Psoas muscle (tissue), 8 donors: ENCODE measurements around the gene COL6A2. TPM values are rescaled to one million over a fixed set of nuclear protein-coding genes. Genes with fewer than 3 reads are reported as not detected.

Source experiments
- ATAC-seq, 4 donors: fragments of 200-7000 bp; cut with Tn5 transposase; one replicate each; pipeline ENCODE4 v1.9.1; 2020; ENCODE audit warnings: moderate library complexity in 3 of 4, mild to moderate bottlenecking in 2 of 4
- DNase-seq, 2 donors: peaks; one replicate each; pipeline ENCODE4 v3.0.0-alpha.2; 2020
- H3K27ac ChIP-seq: fragments of 200-600 bp; one replicate; pipeline ENCODE4 v1.8.0; 2022
- H3K27me3 ChIP-seq, 3 donors: fragments of 200-600 bp in 1 of 3; one replicate each; pipeline versions ENCODE4 v1.6.1 to v1.8.0; 2013 to 2022; ENCODE audit warnings: low read length in 2 of 3, mild to moderate bottlenecking in 2 of 3, moderate library complexity in 1 of 3; ENCODE audit not compliant: insufficient read depth in 3 of 3
- H3K36me3 ChIP-seq, 2 donors: fragments of 200-600 bp in 1 of 2; one replicate each; pipeline versions ENCODE4 v1.6.1 to v1.8.0; 2013 to 2022; ENCODE audit warnings: low read depth in 1 of 2, mild to moderate bottlenecking in 1 of 2, moderate library complexity in 1 of 2; ENCODE audit not compliant: insufficient read depth in 1 of 2
- H3K4me1 ChIP-seq: fragments of 200-600 bp; one replicate; pipeline ENCODE4 v1.8.0; 2022
- H3K4me3 ChIP-seq: fragments of 200-600 bp; one replicate; pipeline ENCODE4 v1.8.0; 2022; ENCODE audit warnings: mild to moderate bottlenecking
- H3K9me3 ChIP-seq: fragments of 200-600 bp; one replicate; pipeline ENCODE4 v1.8.0; 2022
- CTCF ChIP-seq: fragments of 200-600 bp; IDR thresholded peaks from one replicate; pipeline ENCODE4 v1.8.0; 2022; ENCODE audit warnings: antibody characterized with exemption
- WGBS, 3 donors: extraction: QIAGEN DNeasy Blood & Tissue Kit; methylation state at CpG; one replicate each; pipeline versions ENCODE4 v1.1.6 to v1.1.7; 2013; 5-methylcytosine and 5-hydroxymethylcytosine counted together
- intact Hi-C, 2 donors: fragments of 100-400 bp; cut with DNase I; formaldehyde crosslinking; loops; one replicate each; pipeline versions ENCODE4 v1.11.0 to v1.14.2; 2022
- polyA plus RNA-seq, 3 donors: library from polyadenylated mRNA; stranded (reverse); fragments of 200-250 nt; gene quantifications; one replicate each; pipeline ENCODE4 v1.2.3, GENCODE V29; 2013
- total RNA-seq, 4 donors: library from RNA; stranded (reverse); fragmentation: NEBNext Ultra II Directional in 2 of 4; extraction: Animal tissue kit (Norgen Biotek cat#: 25700) in 2 of 4; gene quantifications; one replicate each; pipeline versions ENCODE4 v1.2.1 to v1.2.4, GENCODE V29; 2021 to 2023
- donor health status: healthy with polysubstance abuse.
- donor health status: DM: no; HTN: no; CAD: no; lungs with moderate emphysema.
- donor health status: Bipolar disorder and iron deficiency.
- donor health status: healthy.
- donor health status: DM: yes; HTN: yes; CAD: no.
- donor health status: DM: no; HTN: no; CAD: no.
- donor health status: DM: no; HTN: no; CAD: no.
- donor health status: DM: yes; HTN: yes; CAD: no.

Gene COL6A2
- total and polyA plus RNA-seq, 7 donors, result 29.8 to 122 (median 58.8) TPM

GRCh38 chr21:46060596-46061061, 37.3 kb upstream of the COL6A2 start:
- H3K9me3 ChIP-seq, result no peaks in the 10 kb centered on the region
- TF ChIP-seq CTCF, result no peak
- ATAC-seq (peak; percentile 55 to 73 (median 68)), DNase-seq (peak; percentile 82 to 88)
- WGBS, 3 donors, result 27 to 62% (median 32%) methylated on average over 11 of the region's 11 CpGs
- H3K4me3 ChIP-seq, result no peak overlapping the region
- no peaks in the 10 kb centered on the region for H3K4me1 ChIP-seq
- no peaks in the 10 kb centered on the region for H3K36me3 ChIP-seq
- H3K27me3 ChIP-seq, result peaks cover 0 to 43% (median 24%) of the 10 kb centered on the region in 3 donors
- H3K27ac ChIP-seq, result peak overlapping the region; percentile 64
- intact Hi-C loops, result no loop called here

- ATAC-seq, result no peak
- WGBS, 3 donors, result 58 to 82% (median 76%) methylated on average over 6 of the region's 6 CpGs
- peak in 1 of 2 donors; percentile 18 for DNase-seq
- no peak overlapping the region for H3K4me3 ChIP-seq
- TF ChIP-seq CTCF, result no peak
- peak overlapping the region; percentile 64 for H3K27ac ChIP-seq
- H3K27me3 ChIP-seq, result peaks cover 0 to 45% (median 25%) of the 10 kb centered on the region in 3 donors
- no peaks in the 10 kb centered on the region for H3K4me1 ChIP-seq
- H3K9me3 ChIP-seq, result no peaks in the 10 kb centered on the region
- H3K36me3 ChIP-seq, result no peaks in the 10 kb centered on the region
- intact Hi-C loops, result no loop called here
Measured at GRCh38 chr21:46061063-46061462, 36.8 kb upstream of the COL6A2 start.

GRCh38 chr21:46061518-46061917, 36.4 kb upstream of the COL6A2 start:
- no peak for TF ChIP-seq CTCF
- H3K9me3 ChIP-seq, result no peaks in the 10 kb centered on the region
- H3K4me1 ChIP-seq, result no peaks in the 10 kb centered on the region
- no peak overlapping the region for H3K4me3 ChIP-seq
- peak overlapping the region; percentile 64 for H3K27ac ChIP-seq
- H3K36me3 ChIP-seq, result no peaks in the 10 kb centered on the region
- ATAC-seq, result no peak
- peaks cover 0 to 47% (median 25%) of the 10 kb centered on the region in 3 donors for H3K27me3 ChIP-seq
- intact Hi-C loops, result no loop called here
- peak in 1 of 2 donors; percentile 12 for DNase-seq
- 69 to 84% (median 82%) methylated on average over 6 of the region's 6 CpGs for WGBS, 3 donors

GRCh38 chr21:46061950-46062349, 36.0 kb upstream of the COL6A2 start:
- ATAC-seq, result no peak
- no peaks in the 10 kb centered on the region for H3K36me3 ChIP-seq
- TF ChIP-seq CTCF, result no peak
- no peaks in the 10 kb centered on the region for H3K4me1 ChIP-seq
- no peaks in the 10 kb centered on the region for H3K9me3 ChIP-seq
- 88 to 96% (median 93%) methylated on average over 5 of the region's 5 CpGs for WGBS, 3 donors
- no peak for DNase-seq
- peak overlapping the region; percentile 64 for H3K27ac ChIP-seq
- H3K27me3 ChIP-seq, result peaks cover 0 to 47% (median 25%) of the 10 kb centered on the region in 3 donors
- no peak overlapping the region for H3K4me3 ChIP-seq
- intact Hi-C loops, result no loop called here
